Measurements from ENCODE around the gene N4BP2L1. TPM values are rescaled to one million over a fixed set of nuclear protein-coding genes. Genes with fewer than 3 reads are reported as not detected.

Gene N4BP2L1
- 3.4 and 8.3 TPM in 2 replicates for total RNA-seq

GRCh38 chr13:32427852-32428580 lies at the start of gene N4BP2L1:
N4BP2L1 (minus strand) TSS chr13:32428130; CDS start chr13:32428082, 48 bp downstream.

Other genes starting within 250 kb of the N4BP2L1 start
- not detected in 2 replicates for gene ZAR1L, start 112.8 kb downstream of the N4BP2L1 start, total RNA-seq
- 4.8 and 5.3 TPM in 2 replicates for gene BRCA2, start 112.6 kb downstream of the N4BP2L1 start, total RNA-seq
- gene N4BP2L2, start 110.7 kb upstream of the N4BP2L1 start, total RNA-seq, result 37.9 and 131 TPM in 2 replicates
- 21.0 and 33.7 TPM in 2 replicates for gene PDS5B, start 158.3 kb upstream of the N4BP2L1 start, total RNA-seq

Data from bladder microvascular endothelial cell (primary cell).